Measurements from ENCODE around the gene ENPEP.

Gene ENPEP

GRCh38 chr4:110526589-110526988, 50.6 kb downstream of the ENPEP start:
- H3K9ac ChIP-seq (ENCODE audit: low read length) = no peak overlapping the region
- H3K36me3 ChIP-seq (ENCODE audit: control insufficient read depth, insufficient read depth, low read length, severe bottlenecking) = no peaks in the 10 kb centered on the region
- no peak for DNase-seq (ENCODE audit: low read depth)
- H3K4me3 ChIP-seq (ENCODE audit: low read length) = no peak overlapping the region
- H3K9me3 ChIP-seq (ENCODE audit: control insufficient read depth, low read length) = no peaks in the 10 kb centered on the region
- H3K4me1 ChIP-seq (ENCODE audit: control insufficient read depth, insufficient read depth, low read length) = no peaks in the 10 kb centered on the region
- H3K27me3 ChIP-seq (replicated peaks; ENCODE audit: control insufficient read depth, insufficient read depth, low read length) = no peaks in the 10 kb centered on the region

DNA sequence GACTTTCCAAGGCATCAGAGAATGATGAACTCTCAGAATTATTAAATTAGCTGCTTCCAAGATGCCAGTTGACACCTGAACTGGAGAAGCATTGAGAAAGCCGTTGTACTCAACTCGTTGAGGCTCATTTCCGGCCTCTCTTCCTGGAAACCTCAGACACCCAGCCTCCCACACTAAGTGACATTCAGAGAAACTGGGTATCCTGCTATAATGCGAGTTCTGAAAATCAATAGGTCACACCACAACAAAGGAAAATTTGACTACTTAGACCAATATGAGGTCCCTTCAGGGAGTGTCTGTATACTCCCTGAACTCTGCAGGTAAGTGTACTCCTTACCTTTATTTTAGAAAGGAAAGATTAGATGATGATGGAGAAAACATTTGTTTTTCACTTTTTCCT, 51.2 kb downstream of the ENPEP start:
- Histone ChIP-seq H3K4me1 (ENCODE audit: control insufficient read depth, insufficient read depth, low read length) (no peaks in the 10 kb centered on the region), H3K9ac (ENCODE audit: low read length) (no peak overlapping the region), H3K9me3 (ENCODE audit: control insufficient read depth, low read length) (no peaks in the 10 kb centered on the region), H3K27me3 (replicated peaks; ENCODE audit: control insufficient read depth, insufficient read depth, low read length) (no peaks in the 10 kb centered on the region), H3K36me3 (ENCODE audit: control insufficient read depth, insufficient read depth, low read length, severe bottlenecking) (no peaks in the 10 kb centered on the region), H3K4me3 (ENCODE audit: low read length) (no peak overlapping the region)
- no peak for DNase-seq (ENCODE audit: low read depth)

- Histone ChIP-seq H3K9me3 (ENCODE audit: control insufficient read depth, low read length) (peaks cover 7% of the 10 kb centered on the region), H3K36me3 (ENCODE audit: control insufficient read depth, insufficient read depth, low read length, severe bottlenecking) (no peaks in the 10 kb centered on the region), H3K4me3 (ENCODE audit: low read length) (peak overlapping the region; percentile 32), H3K27me3 (replicated peaks; ENCODE audit: control insufficient read depth, insufficient read depth, low read length) (no peaks in the 10 kb centered on the region), H3K4me1 (ENCODE audit: control insufficient read depth, insufficient read depth, low read length) (no peaks in the 10 kb centered on the region), H3K9ac (ENCODE audit: low read length) (no peak overlapping the region)
- DNase-seq (ENCODE audit: low read depth) = no peak
Measured at GRCh38 chr4:110532901-110533589, 57.1 kb downstream of the ENPEP start.

- H3K4me3 ChIP-seq (ENCODE audit: low read length) = peak overlapping the region; percentile 32
- DNase-seq (ENCODE audit: low read depth) = no peak
Measured at GRCh38 chr4:110533590-110533910, 57.6 kb downstream of the ENPEP start.

GRCh38 chr4:110533940-110534339, 58.0 kb downstream of the ENPEP start:
- peak overlapping the region; percentile 32 for H3K4me3 ChIP-seq (ENCODE audit: low read length)
- peaks cover 13% of the 10 kb centered on the region for H3K9me3 ChIP-seq (ENCODE audit: control insufficient read depth, low read length)
- H3K4me1 ChIP-seq (ENCODE audit: control insufficient read depth, insufficient read depth, low read length) = no peaks in the 10 kb centered on the region
- H3K27me3 ChIP-seq (replicated peaks; ENCODE audit: control insufficient read depth, insufficient read depth, low read length) = no peaks in the 10 kb centered on the region
- H3K9ac ChIP-seq (ENCODE audit: low read length) = no peak overlapping the region
- DNase-seq (ENCODE audit: low read depth) = peak; percentile 87
- no peaks in the 10 kb centered on the region for H3K36me3 ChIP-seq (ENCODE audit: control insufficient read depth, insufficient read depth, low read length, severe bottlenecking)

More at GRCh38 chr4:110533590-110533910, 57.6 kb downstream of the ENPEP start:
- H3K9ac ChIP-seq (ENCODE audit: low read length) = no peak overlapping the region
- no peaks in the 10 kb centered on the region for H3K4me1 ChIP-seq (ENCODE audit: control insufficient read depth, insufficient read depth, low read length)
- no peaks in the 10 kb centered on the region for H3K36me3 ChIP-seq (ENCODE audit: control insufficient read depth, insufficient read depth, low read length, severe bottlenecking)
- peaks cover 12% of the 10 kb centered on the region for H3K9me3 ChIP-seq (ENCODE audit: control insufficient read depth, low read length)
- no peaks in the 10 kb centered on the region for H3K27me3 ChIP-seq (replicated peaks; ENCODE audit: control insufficient read depth, insufficient read depth, low read length)

DNA sequence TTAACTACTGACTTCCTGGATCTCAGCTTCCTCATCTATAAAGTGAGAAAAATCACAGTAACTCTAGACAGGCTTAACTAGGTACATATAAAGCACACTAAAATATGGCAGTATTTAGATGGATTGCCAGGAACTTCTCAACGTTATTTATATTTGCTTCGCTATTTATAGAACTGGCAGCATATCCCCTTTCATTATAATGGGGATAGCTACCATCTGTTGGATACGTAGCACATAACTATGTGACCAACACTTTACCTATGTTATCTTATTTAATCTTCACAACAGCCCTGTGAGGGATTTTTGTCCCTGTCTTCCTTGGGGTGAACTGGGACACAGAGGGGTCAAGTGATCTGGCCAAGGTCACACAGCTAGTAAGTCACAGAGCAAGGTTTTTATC, 64.6 kb downstream of the ENPEP start:
- no peak for DNase-seq (ENCODE audit: low read depth)
- Histone ChIP-seq H3K9ac (ENCODE audit: low read length) (no peak overlapping the region), H3K4me3 (ENCODE audit: low read length) (no peak overlapping the region), H3K9me3 (ENCODE audit: control insufficient read depth, low read length) (peaks cover 13% of the 10 kb centered on the region), H3K36me3 (ENCODE audit: control insufficient read depth, insufficient read depth, low read length, severe bottlenecking) (no peaks in the 10 kb centered on the region), H3K4me1 (ENCODE audit: control insufficient read depth, insufficient read depth, low read length) (no peaks in the 10 kb centered on the region), H3K27me3 (replicated peaks; ENCODE audit: control insufficient read depth, insufficient read depth, low read length) (no peaks in the 10 kb centered on the region)

DNA sequence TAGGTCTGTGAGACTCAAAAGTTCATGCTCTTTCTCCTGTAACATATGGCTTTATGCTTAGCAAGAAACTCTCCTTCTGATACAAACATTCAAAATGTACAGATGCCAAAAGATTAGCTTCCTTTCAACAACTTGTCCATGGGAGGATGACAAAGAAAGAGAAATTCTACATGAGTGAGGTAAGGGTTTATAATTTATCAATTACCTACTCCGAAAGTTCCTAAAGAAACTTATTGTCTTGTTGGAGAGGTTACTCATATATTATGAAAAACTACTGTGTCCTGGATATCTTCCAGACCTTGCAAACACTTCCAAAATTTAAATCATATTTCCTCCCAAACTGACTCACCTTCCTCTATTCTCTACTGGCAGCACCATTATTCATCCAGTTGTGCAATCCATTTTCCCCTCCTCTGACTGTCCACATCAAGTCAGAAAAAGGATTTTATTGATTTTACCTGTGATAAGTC, 65.1 kb downstream of the ENPEP start:
- Histone ChIP-seq H3K9me3 (ENCODE audit: control insufficient read depth, low read length) (peaks cover 13% of the 10 kb centered on the region), H3K27me3 (replicated peaks; ENCODE audit: control insufficient read depth, insufficient read depth, low read length) (no peaks in the 10 kb centered on the region), H3K4me1 (ENCODE audit: control insufficient read depth, insufficient read depth, low read length) (no peaks in the 10 kb centered on the region), H3K36me3 (ENCODE audit: control insufficient read depth, insufficient read depth, low read length, severe bottlenecking) (no peaks in the 10 kb centered on the region), H3K4me3 (ENCODE audit: low read length) (no peak overlapping the region), H3K9ac (ENCODE audit: low read length) (no peak overlapping the region)
- peak; percentile 36 for DNase-seq (ENCODE audit: low read depth)

GRCh38 chr4:110543577-110543976, 67.6 kb downstream of the ENPEP start:
- Histone ChIP-seq H3K9me3 (ENCODE audit: control insufficient read depth, low read length) (peaks cover under 1% of the 10 kb centered on the region), H3K36me3 (ENCODE audit: control insufficient read depth, insufficient read depth, low read length, severe bottlenecking) (no peaks in the 10 kb centered on the region), H3K4me1 (ENCODE audit: control insufficient read depth, insufficient read depth, low read length) (no peaks in the 10 kb centered on the region), H3K27me3 (replicated peaks; ENCODE audit: control insufficient read depth, insufficient read depth, low read length) (no peaks in the 10 kb centered on the region), H3K4me3 (ENCODE audit: low read length) (no peak overlapping the region), H3K9ac (ENCODE audit: low read length) (no peak overlapping the region)
- no peak for DNase-seq (ENCODE audit: low read depth)

DNA sequence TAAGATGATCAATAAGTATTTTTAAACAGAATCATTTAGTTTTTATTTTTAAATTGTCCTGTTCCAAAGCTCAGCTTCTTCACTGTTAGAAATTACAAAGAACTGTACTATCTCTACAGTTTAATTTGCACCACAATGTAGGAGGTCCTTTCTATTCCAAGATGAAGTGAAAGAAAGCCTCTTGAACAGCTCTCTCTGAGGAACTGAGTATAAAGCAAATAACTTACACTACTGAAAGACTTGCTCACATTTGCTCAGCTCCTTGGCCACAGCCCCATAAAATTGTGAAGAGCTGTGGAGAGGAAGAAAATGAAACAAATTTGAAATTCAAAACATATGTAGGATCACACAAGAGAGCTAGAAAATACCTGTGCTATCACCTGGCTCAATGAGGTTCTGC, 68.6 kb downstream of the ENPEP start:
- Histone ChIP-seq H3K9ac (ENCODE audit: low read length) (no peak overlapping the region), H3K4me1 (ENCODE audit: control insufficient read depth, insufficient read depth, low read length) (no peaks in the 10 kb centered on the region), H3K4me3 (ENCODE audit: low read length) (no peak overlapping the region), H3K27me3 (replicated peaks; ENCODE audit: control insufficient read depth, insufficient read depth, low read length) (no peaks in the 10 kb centered on the region), H3K9me3 (ENCODE audit: control insufficient read depth, low read length) (no peaks in the 10 kb centered on the region), H3K36me3 (ENCODE audit: control insufficient read depth, insufficient read depth, low read length, severe bottlenecking) (no peaks in the 10 kb centered on the region)
- DNase-seq (ENCODE audit: low read depth) = no peak

DNA sequence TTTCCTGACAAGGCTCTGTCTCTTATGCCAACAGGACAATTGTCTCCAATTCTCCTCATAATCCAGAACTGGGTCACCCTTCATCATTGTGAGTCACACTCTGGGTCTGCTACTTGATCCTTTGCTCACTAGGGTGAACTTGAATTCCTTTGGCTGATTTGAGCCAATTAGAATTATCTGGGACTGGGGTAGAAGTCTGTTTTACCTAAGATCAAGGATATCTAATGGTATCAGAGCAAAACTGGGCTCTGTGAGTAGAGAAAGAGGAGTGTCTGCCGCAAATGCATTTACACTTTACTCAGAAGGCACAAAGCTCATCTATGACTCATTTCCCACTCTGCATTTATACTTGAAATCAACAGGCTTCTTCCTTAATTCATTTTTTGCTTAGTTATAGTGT, 74.3 kb downstream of the ENPEP start:
- Histone ChIP-seq H3K9me3 (ENCODE audit: control insufficient read depth, low read length) (no peaks in the 10 kb centered on the region), H3K36me3 (ENCODE audit: control insufficient read depth, insufficient read depth, low read length, severe bottlenecking) (no peaks in the 10 kb centered on the region), H3K9ac (ENCODE audit: low read length) (no peak overlapping the region), H3K4me1 (ENCODE audit: control insufficient read depth, insufficient read depth, low read length) (no peaks in the 10 kb centered on the region), H3K27me3 (replicated peaks; ENCODE audit: control insufficient read depth, insufficient read depth, low read length) (no peaks in the 10 kb centered on the region), H3K4me3 (ENCODE audit: low read length) (no peak overlapping the region)
- DNase-seq (ENCODE audit: low read depth) = peak; percentile 3

- no peak overlapping the region for H3K9ac ChIP-seq (ENCODE audit: low read length)
- no peaks in the 10 kb centered on the region for H3K4me1 ChIP-seq (ENCODE audit: control insufficient read depth, insufficient read depth, low read length)
- no peak for DNase-seq (ENCODE audit: low read depth)
- no peak overlapping the region for H3K4me3 ChIP-seq (ENCODE audit: low read length)
- H3K9me3 ChIP-seq (ENCODE audit: control insufficient read depth, low read length) = no peaks in the 10 kb centered on the region
- H3K27me3 ChIP-seq (replicated peaks; ENCODE audit: control insufficient read depth, insufficient read depth, low read length) = no peaks in the 10 kb centered on the region
- H3K36me3 ChIP-seq (ENCODE audit: control insufficient read depth, insufficient read depth, low read length, severe bottlenecking) = no peaks in the 10 kb centered on the region
Measured at GRCh38 chr4:110553197-110553596, 77.2 kb downstream of the ENPEP start.

- H3K4me1 ChIP-seq (ENCODE audit: control insufficient read depth, insufficient read depth, low read length) = no peaks in the 10 kb centered on the region
- no peak for DNase-seq (ENCODE audit: low read depth)
- H3K9ac ChIP-seq (ENCODE audit: low read length) = no peak overlapping the region
- H3K36me3 ChIP-seq (ENCODE audit: control insufficient read depth, insufficient read depth, low read length, severe bottlenecking) = no peaks in the 10 kb centered on the region
- H3K9me3 ChIP-seq (ENCODE audit: control insufficient read depth, low read length) = no peaks in the 10 kb centered on the region
- H3K4me3 ChIP-seq (ENCODE audit: low read length) = no peak overlapping the region
- H3K27me3 ChIP-seq (replicated peaks; ENCODE audit: control insufficient read depth, insufficient read depth, low read length) = no peaks in the 10 kb centered on the region
Measured at GRCh38 chr4:110567214-110567613, 91.3 kb downstream of the ENPEP start.
